ENCODE data around the gene MEF2B.

Gene MEF2B

GRCh38 chr19:19155495-19156219 is 14.4 kb downstream of the MEF2B start:
- no peak overlapping the region for H3K4me2 ChIP-seq
- no peaks in the 10 kb centered on the region for H3K36me3 ChIP-seq (ENCODE audit: insufficient read depth)
- TF ChIP-seq CTCF (conservative IDR thresholded peaks at IDR 0.05; ENCODE audit: low read depth, low read length): no peak
- H3K4me3 ChIP-seq (IDR thresholded peaks at IDR 0.05; ENCODE audit: insufficient read depth, low read depth, low read length): no peak overlapping the region
- no peak overlapping the region for H3K27ac ChIP-seq
- H2AFZ ChIP-seq (ENCODE audit: low read depth): no peak overlapping the region
- H3K79me2 ChIP-seq (ENCODE audit: insufficient read depth, low read depth): no peaks in the 10 kb centered on the region
- H3K9ac ChIP-seq: no peak overlapping the region
- no peaks in the 10 kb centered on the region for H3K27me3 ChIP-seq (ENCODE audit: insufficient read depth, low read depth)
- no peaks in the 10 kb centered on the region for H3K4me1 ChIP-seq (ENCODE audit: low read depth, poor library complexity, severe bottlenecking)
- H4K20me1 ChIP-seq (ENCODE audit: insufficient read depth): no peaks in the 10 kb centered on the region

- no peaks in the 10 kb centered on the region for H3K79me2 ChIP-seq (ENCODE audit: insufficient read depth, low read depth)
- H3K4me3 ChIP-seq (IDR thresholded peaks at IDR 0.05; ENCODE audit: insufficient read depth, low read depth, low read length): no peak overlapping the region
These were observed 15.1 kb downstream of the MEF2B start for GRCh38 chr19:19154768-19155494.

GRCh38 chr19:19152668-19153384 is 17.2 kb downstream of the MEF2B start:
- Histone ChIP-seq H2AFZ (ENCODE audit: low read depth) (no peak overlapping the region), H3K27me3 (ENCODE audit: insufficient read depth, low read depth) (no peaks in the 10 kb centered on the region), H3K9ac (no peak overlapping the region), H3K4me1 (ENCODE audit: low read depth, poor library complexity, severe bottlenecking) (no peaks in the 10 kb centered on the region), H3K27ac (no peak overlapping the region), H3K4me3 (IDR thresholded peaks at IDR 0.05; ENCODE audit: insufficient read depth, low read depth, low read length) (no peak overlapping the region), H3K4me2 (no peak overlapping the region), H4K20me1 (ENCODE audit: insufficient read depth) (no peaks in the 10 kb centered on the region), H3K79me2 (ENCODE audit: insufficient read depth, low read depth) (no peaks in the 10 kb centered on the region), H3K36me3 (ENCODE audit: insufficient read depth) (no peaks in the 10 kb centered on the region)
- no peak for TF ChIP-seq CTCF (conservative IDR thresholded peaks at IDR 0.05; ENCODE audit: low read depth, low read length)

More at GRCh38 chr19:19154768-19155494, 15.1 kb downstream of the MEF2B start:
- no peak overlapping the region for H3K4me2 ChIP-seq
- no peak overlapping the region for H2AFZ ChIP-seq (ENCODE audit: low read depth)
- no peaks in the 10 kb centered on the region for H4K20me1 ChIP-seq (ENCODE audit: insufficient read depth)
- no peaks in the 10 kb centered on the region for H3K36me3 ChIP-seq (ENCODE audit: insufficient read depth)
- H3K27me3 ChIP-seq (ENCODE audit: insufficient read depth, low read depth): no peaks in the 10 kb centered on the region
- no peak for TF ChIP-seq CTCF (conservative IDR thresholded peaks at IDR 0.05; ENCODE audit: low read depth, low read length)
- H3K27ac ChIP-seq: no peak overlapping the region
- H3K9ac ChIP-seq: no peak overlapping the region
- no peaks in the 10 kb centered on the region for H3K4me1 ChIP-seq (ENCODE audit: low read depth, poor library complexity, severe bottlenecking)

GRCh38 chr19:19151418-19151817 is 18.6 kb downstream of the MEF2B start:
- Histone ChIP-seq H3K9ac (no peak overlapping the region), H3K36me3 (ENCODE audit: insufficient read depth) (no peaks in the 10 kb centered on the region), H3K4me2 (no peak overlapping the region), H3K27ac (no peak overlapping the region), H3K4me1 (ENCODE audit: low read depth, poor library complexity, severe bottlenecking) (no peaks in the 10 kb centered on the region), H2AFZ (ENCODE audit: low read depth) (no peak overlapping the region), H4K20me1 (ENCODE audit: insufficient read depth) (no peaks in the 10 kb centered on the region), H3K27me3 (ENCODE audit: insufficient read depth, low read depth) (no peaks in the 10 kb centered on the region), H3K4me3 (IDR thresholded peaks at IDR 0.05; ENCODE audit: insufficient read depth, low read depth, low read length) (no peak overlapping the region), H3K79me2 (ENCODE audit: insufficient read depth, low read depth) (no peaks in the 10 kb centered on the region)
- TF ChIP-seq CTCF (conservative IDR thresholded peaks at IDR 0.05; ENCODE audit: low read depth, low read length): no peak

Measured in KMS-11 (cell line).